Neural cell (in vitro differentiated cells): Measurements from ENCODE around the gene S100Z.

ENCODE experiments used
- CTCF ChIP-seq: fragments of 450-650 bp; IDR thresholded peaks from 2 replicates; pipeline ENCODE4 v1.5.1; 2014; ENCODE audit warnings: antibody characterized with exemption, mild to moderate bottlenecking, moderate library complexity; ENCODE audit not compliant: poor library complexity, severe bottlenecking
- EZH2 ChIP-seq: fragments of 200-600, 300-800 bp; shearing (Covaris generic), sonication (generic); IDR thresholded peaks from 2 replicates; pipeline ENCODE4 v1.6.1; 2014; ENCODE audit warnings: antibody characterized with exemption, low read length, borderline replicate concordance, mild to moderate bottlenecking; ENCODE audit not compliant: insufficient read depth, poor library complexity, severe bottlenecking
- MXI1 ChIP-seq: fragments of 450-650 bp; conservative IDR thresholded peaks from 2 replicates; pipeline ENCODE4 v1.6.1; 2014; ENCODE audit warnings: antibody characterized with exemption, mild to moderate bottlenecking; ENCODE audit not compliant: poor library complexity, severe bottlenecking
- POLR2AphosphoS5 ChIP-seq: IDR thresholded peaks from 2 replicates; pipeline ENCODE4 v1.6.1; 2012
- SMC3 ChIP-seq: fragments of 450-650 bp; conservative IDR thresholded peaks from 2 replicates; pipeline ENCODE4 v1.6.1; 2014; ENCODE audit warnings: antibody characterized with exemption, mild to moderate bottlenecking, moderate library complexity; ENCODE audit not compliant: poor library complexity
- TAF1 ChIP-seq: IDR thresholded peaks from 2 replicates; pipeline ENCODE4 v1.6.1; 2012; ENCODE audit warnings: low read depth
- TF ChIP-seq, protein P1 (sequence below): IDR thresholded peaks from 2 replicates; pipeline ENCODE4 v1.6.1; 2012; ENCODE audit warnings: borderline replicate concordance

DNA sequence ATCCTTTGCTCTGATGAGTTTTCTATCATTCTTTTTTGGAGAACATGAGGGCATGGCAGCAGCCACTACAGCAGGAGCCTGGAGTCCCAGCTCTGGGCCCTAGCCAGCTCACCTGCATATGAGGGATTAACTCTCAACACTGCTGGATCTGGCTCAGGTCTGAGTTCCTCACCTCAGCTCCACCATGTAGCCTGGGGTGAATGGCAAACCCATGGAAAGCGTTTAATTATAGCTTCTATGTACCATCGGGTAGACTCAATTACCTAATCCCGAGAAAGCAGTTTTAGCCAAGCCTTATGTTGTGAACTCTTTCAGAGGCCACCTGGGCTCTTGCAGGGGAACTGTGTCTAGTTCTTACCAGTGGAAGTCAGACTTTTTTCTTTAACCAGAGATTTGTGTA is 3.9 kb upstream of the S100Z start:
- TF ChIP-seq CTCF (no peak), POLR2AphosphoS5 (no peak), TAF1 (no peak), MXI1 (no peak), EZH2 (no peak), SMC3 (no peak)
- TF ChIP-seq, protein P1, sequence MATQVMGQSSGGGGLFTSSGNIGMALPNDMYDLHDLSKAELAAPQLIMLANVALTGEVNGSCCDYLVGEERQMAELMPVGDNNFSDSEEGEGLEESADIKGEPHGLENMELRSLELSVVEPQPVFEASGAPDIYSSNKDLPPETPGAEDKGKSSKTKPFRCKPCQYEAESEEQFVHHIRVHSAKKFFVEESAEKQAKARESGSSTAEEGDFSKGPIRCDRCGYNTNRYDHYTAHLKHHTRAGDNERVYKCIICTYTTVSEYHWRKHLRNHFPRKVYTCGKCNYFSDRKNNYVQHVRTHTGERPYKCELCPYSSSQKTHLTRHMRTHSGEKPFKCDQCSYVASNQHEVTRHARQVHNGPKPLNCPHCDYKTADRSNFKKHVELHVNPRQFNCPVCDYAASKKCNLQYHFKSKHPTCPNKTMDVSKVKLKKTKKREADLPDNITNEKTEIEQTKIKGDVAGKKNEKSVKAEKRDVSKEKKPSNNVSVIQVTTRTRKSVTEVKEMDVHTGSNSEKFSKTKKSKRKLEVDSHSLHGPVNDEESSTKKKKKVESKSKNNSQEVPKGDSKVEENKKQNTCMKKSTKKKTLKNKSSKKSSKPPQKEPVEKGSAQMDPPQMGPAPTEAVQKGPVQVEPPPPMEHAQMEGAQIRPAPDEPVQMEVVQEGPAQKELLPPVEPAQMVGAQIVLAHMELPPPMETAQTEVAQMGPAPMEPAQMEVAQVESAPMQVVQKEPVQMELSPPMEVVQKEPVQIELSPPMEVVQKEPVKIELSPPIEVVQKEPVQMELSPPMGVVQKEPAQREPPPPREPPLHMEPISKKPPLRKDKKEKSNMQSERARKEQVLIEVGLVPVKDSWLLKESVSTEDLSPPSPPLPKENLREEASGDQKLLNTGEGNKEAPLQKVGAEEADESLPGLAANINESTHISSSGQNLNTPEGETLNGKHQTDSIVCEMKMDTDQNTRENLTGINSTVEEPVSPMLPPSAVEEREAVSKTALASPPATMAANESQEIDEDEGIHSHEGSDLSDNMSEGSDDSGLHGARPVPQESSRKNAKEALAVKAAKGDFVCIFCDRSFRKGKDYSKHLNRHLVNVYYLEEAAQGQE = no peak
